GM21526 (cell line): Measurements from ENCODE around the gene NBEA.
"Not testable (repeated sequence)": the region's sequence is repeated elsewhere in the genome, so short reads cannot be mapped to it uniquely, and the experiment has no call there.

Experiments
- ATAC-seq: cut with Tn5 transposase; IDR thresholded peaks from one replicate; pipeline ENCODE4 v1.9.1; 2021; ENCODE audit warnings: moderate library complexity; ENCODE audit not compliant: unreplicated experiment, low FRiP score

The NBEA gene

GRCh38 chr13:35039012-35039411 lies 96.9 kb downstream of the NBEA start:
- ATAC-seq = no peak

GRCh38 chr13:35046587-35046986 lies 104.5 kb downstream of the NBEA start:
- ATAC-seq = no peak

- ATAC-seq = no peak
Measured at GRCh38 chr13:35055705-35056104, 113.6 kb downstream of the NBEA start.

- no peak for ATAC-seq
Measured at GRCh38 chr13:35057858-35058257, 115.8 kb downstream of the NBEA start.

- ATAC-seq = peak; percentile 100
Measured at GRCh38 chr13:35058585-35058984, 116.5 kb downstream of the NBEA start.

GRCh38 chr13:35086667-35087066 lies 144.6 kb downstream of the NBEA start:
- no peak for ATAC-seq

- ATAC-seq = no peak
Measured at GRCh38 chr13:35092251-35092650, 150.2 kb downstream of the NBEA start.

GRCh38 chr13:35092751-35093150 lies 150.7 kb downstream of the NBEA start:
- ATAC-seq = no peak

GRCh38 chr13:35093356-35093755 lies 151.3 kb downstream of the NBEA start:
- ATAC-seq = no peak

GRCh38 chr13:35106771-35107170 lies 164.7 kb downstream of the NBEA start:
- ATAC-seq = not testable (repeated sequence)

GRCh38 chr13:35107535-35107934 lies 165.5 kb downstream of the NBEA start:
- ATAC-seq = no peak

GRCh38 chr13:35113612-35114011 lies 171.5 kb downstream of the NBEA start:
- not testable (repeated sequence) for ATAC-seq

- ATAC-seq = no peak
Measured at GRCh38 chr13:35127466-35127865, 185.4 kb downstream of the NBEA start.

GRCh38 chr13:35129500-35129899 lies 187.4 kb downstream of the NBEA start:
- ATAC-seq = no peak

GRCh38 chr13:35131471-35131870 lies 189.4 kb downstream of the NBEA start:
- ATAC-seq = no peak

GRCh38 chr13:35136585-35136984 lies 194.5 kb downstream of the NBEA start:
- no peak for ATAC-seq

- no peak for ATAC-seq
Measured at GRCh38 chr13:35139591-35139990, 197.5 kb downstream of the NBEA start.

- ATAC-seq = no peak
Measured at GRCh38 chr13:35140321-35140720, 198.3 kb downstream of the NBEA start.

GRCh38 chr13:35140831-35141230 lies 198.8 kb downstream of the NBEA start:
- no peak for ATAC-seq

- ATAC-seq = no peak
Measured at GRCh38 chr13:35143123-35143522, 201.1 kb downstream of the NBEA start.

GRCh38 chr13:35144166-35144890 lies 202.3 kb downstream of the NBEA start:
- ATAC-seq = no peak

GRCh38 chr13:35146686-35147085 lies 204.6 kb downstream of the NBEA start:
- ATAC-seq = no peak
